HepG2 (cell line): Measurements from ENCODE around the gene ARSB. TPM values are rescaled to one million over a fixed set of nuclear protein-coding genes. Genes with fewer than 3 reads are reported as not detected.

Experiments
- AFF4 ChIP-seq: sonication (generic); formaldehyde crosslinking; IDR thresholded peaks from 2 replicates; pipeline ENCODE4 v1.4.0; 2020; ENCODE audit warnings: missing genetic modification reagents
- AKAP8 ChIP-seq: sonication (generic); formaldehyde crosslinking; IDR thresholded peaks from 2 replicates; pipeline ENCODE4 v1.5.1; 2020; ENCODE audit warnings: mild to moderate bottlenecking, missing genetic modification reagents
- ARNT ChIP-seq: fragments of 450-650 bp; IDR thresholded peaks from 2 replicates; pipeline ENCODE4 v1.6.1; 2017
- CHD4 ChIP-seq: fragments of 200-600 bp; sonication (generic); IDR thresholded peaks from 2 replicates; pipeline ENCODE4 v1.7.0; 2017; ENCODE audit warnings: mild to moderate bottlenecking, low read length, borderline replicate concordance
- GTF3A ChIP-seq: sonication (generic); formaldehyde crosslinking; conservative IDR thresholded peaks from 2 replicates; pipeline ENCODE4 v1.4.0; 2020; ENCODE audit warnings: mild to moderate bottlenecking, missing genetic modification reagents
- HBP1 ChIP-seq: IDR thresholded peaks from 2 replicates; pipeline ENCODE4 v1.6.1; 2016; ENCODE audit warnings: low read depth, control low read depth
- HMGA1 ChIP-seq: sonication (generic); formaldehyde crosslinking; conservative IDR thresholded peaks from 2 replicates; pipeline ENCODE4 v1.4.0; 2020; ENCODE audit warnings: missing genetic modification reagents
- HNF4A ChIP-seq: sonication (generic); formaldehyde crosslinking; IDR thresholded peaks from 2 replicates; pipeline ENCODE4 v1.4.0; 2020; ENCODE audit warnings: missing genetic modification reagents
- HOMEZ ChIP-seq: IDR thresholded peaks from 2 replicates; pipeline ENCODE4 v1.6.1; 2016; ENCODE audit warnings: low read depth
- NFRKB ChIP-seq: fragments of 450-650 bp; IDR thresholded peaks from 2 replicates; pipeline ENCODE4 v1.6.1; 2017
- RBAK ChIP-seq: sonication (generic); formaldehyde crosslinking; IDR thresholded peaks from 2 replicates; pipeline ENCODE4 v1.5.1; 2020; ENCODE audit warnings: mild to moderate bottlenecking, missing genetic modification reagents
- SRF ChIP-seq: IDR thresholded peaks from 2 replicates; pipeline ENCODE4 v1.6.1; 2011; ENCODE audit warnings: mild to moderate bottlenecking, low read depth, low read length, moderate library complexity
- THRA ChIP-seq: sonication (generic); formaldehyde crosslinking; IDR thresholded peaks from 2 replicates; pipeline ENCODE4 v1.4.0; 2020; ENCODE audit warnings: missing genetic modification reagents, borderline replicate concordance
- ZFP82 ChIP-seq: sonication (generic); formaldehyde crosslinking; IDR thresholded peaks from 2 replicates; pipeline ENCODE4 v1.5.1; 2020; ENCODE audit warnings: mild to moderate bottlenecking, missing genetic modification reagents, borderline replicate concordance
- ZNF136 ChIP-seq: sonication (generic); formaldehyde crosslinking; IDR thresholded peaks from 2 replicates; pipeline ENCODE4 v1.8.1; 2022; ENCODE audit warnings: low read depth, mild to moderate bottlenecking, moderate library complexity, missing genetic modification reagents
- ZNF350 ChIP-seq: sonication (generic); formaldehyde crosslinking; IDR thresholded peaks from 2 replicates; pipeline ENCODE4 v1.4.0; 2020; ENCODE audit warnings: mild to moderate bottlenecking, low read depth, missing genetic modification reagents, borderline replicate concordance
- ZNF451 ChIP-seq: sonication (generic); formaldehyde crosslinking; IDR thresholded peaks from 2 replicates; pipeline ENCODE4 v1.5.0; 2020; ENCODE audit warnings: mild to moderate bottlenecking, missing genetic modification reagents
- ZNF510 ChIP-seq: sonication (generic); formaldehyde crosslinking; IDR thresholded peaks from 2 replicates; pipeline ENCODE4 v1.4.0; 2020; ENCODE audit warnings: low read depth, mild to moderate bottlenecking, missing genetic modification reagents
- ZNF570 ChIP-seq: sonication (generic); formaldehyde crosslinking; IDR thresholded peaks from 2 replicates; pipeline ENCODE4 v1.4.0; 2020; ENCODE audit warnings: mild to moderate bottlenecking, missing genetic modification reagents, borderline replicate concordance
- ZNF644 ChIP-seq: IDR thresholded peaks from 2 replicates; pipeline ENCODE4 v1.6.1; 2016; ENCODE audit warnings: low read depth
- polyA plus RNA-seq, 8 experiments: library from polyadenylated mRNA; depleted of rRNA in 3 of 8; stranded (reverse) in 7 of 8; unstranded in 1 of 8; fragments of >200 nt; fragmentation: Illumina TruSeq in 4 of 8; extraction: Trizol in 4 of 8; gene quantifications; 2 replicates each; pipeline versions ENCODE4 v1.2.1 to v1.2.3, GENCODE V29; 2011 to 2016; ENCODE audit warnings: low read depth in 4 of 8, missing spikeins in 1 of 8, mixed read lengths in 1 of 8; ENCODE audit not compliant: insufficient read depth in 1 of 8
- total RNA-seq, 5 experiments: library from RNA; depleted of rRNA; stranded (reverse); fragments of >200 nt; fragmentation: Illumina TruSeq; extraction: Trizol; gene quantifications; 2 replicates each; pipeline ENCODE4 v1.2.3, GENCODE V29; 2016; ENCODE audit warnings: low read depth in 1 of 5

ARSB gene
- total and polyA plus RNA-seq, 2 of the 13 experiments (the other 11 are each of a cell fraction or from before 2014, with no cell fraction given), result 52.6 to 66.4 TPM

GRCh38 chr5:78727786-78728761 lies 257.0 kb downstream of the ARSB start (continued):
- TF ChIP-seq ZNF350 (CRISPR knock-in tag) (no peak), ZNF451 (CRISPR knock-in tag) (no peak), ZNF136 (CRISPR knock-in tag) (no peak), CHD4 (no peak), ZNF644 (peak; percentile 88), RBAK (CRISPR knock-in tag) (no peak), ZNF510 (CRISPR knock-in tag) (0 out of 2 replicates have a peak, but pooled peaks have one; percentile 26), ARNT (no peak), AKAP8 (CRISPR knock-in tag) (no peak), SRF (no peak), NFRKB (no peak), HNF4A (peak; percentile 95), ZFP82 (CRISPR knock-in tag) (no peak), THRA (CRISPR knock-in tag) (peak; percentile 66; the same call in 1 of the 2 replicates), ZNF570 (CRISPR knock-in tag) (no peak), HMGA1 (CRISPR knock-in tag) (no peak), GTF3A (CRISPR knock-in tag) (no peak), AFF4 (CRISPR knock-in tag) (no peak), HBP1 (CRISPR knock-in tag) (no peak), HOMEZ (CRISPR knock-in tag) (peak; percentile 62; the same call in 1 of the 2 replicates)
